HepG2 (cell line): ENCODE measurements around the gene ILRUN. TPM values are rescaled to one million over a fixed set of nuclear protein-coding genes. Genes with fewer than 3 reads are reported as not detected.
A peak's percentile ranks its signal among the peaks of the same experiment; 100 is the strongest.

Experiments used
- AHR ChIP-seq: IDR thresholded peaks from 2 replicates; pipeline ENCODE4 v1.6.1; 2018; ENCODE audit warnings: missing genetic modification reagents, missing compliant biosample characterization
- ARID3A ChIP-seq: IDR thresholded peaks from 2 replicates; pipeline ENCODE4 v1.6.1; 2012; ENCODE audit warnings: low read depth, low read length, improper control_type of control experiment
- DRAP1 ChIP-seq: IDR thresholded peaks from 2 replicates; pipeline ENCODE4 v1.6.1; 2016; ENCODE audit warnings: missing genetic modification reagents, missing compliant biosample characterization
- DZIP1 ChIP-seq: sonication (generic); formaldehyde crosslinking; IDR thresholded peaks from 2 replicates; pipeline ENCODE4 v1.5.0; 2020; ENCODE audit warnings: mild to moderate bottlenecking, missing genetic modification reagents
- ELK4 ChIP-seq: sonication (generic); formaldehyde crosslinking; IDR thresholded peaks from 2 replicates; pipeline ENCODE4 v1.9.0; 2021; ENCODE audit warnings: missing genetic modification reagents, borderline replicate concordance
- FOXP1 ChIP-seq, 2 experiments: fragments of 450-650 bp in 1 of 2; IDR thresholded peaks; 2 replicates each; pipeline ENCODE4 v1.6.1; 2017 to 2018; ENCODE audit warnings: antibody characterized with exemption in 1 of 2
- GATA4 ChIP-seq: sonication (generic); IDR thresholded peaks from 2 replicates; pipeline ENCODE4 v1.6.1; 2016; ENCODE audit warnings: antibody characterized with exemption, low read depth, borderline replicate concordance
- HOMEZ ChIP-seq: IDR thresholded peaks from 2 replicates; pipeline ENCODE4 v1.6.1; 2016; ENCODE audit warnings: low read depth
- IKZF5 ChIP-seq: IDR thresholded peaks from 2 replicates; pipeline ENCODE4 v1.6.1; 2018; ENCODE audit warnings: missing genetic modification reagents, mild to moderate bottlenecking, missing compliant biosample characterization
- ISL2 ChIP-seq: sonication (generic); formaldehyde crosslinking; IDR thresholded peaks from 2 replicates; pipeline ENCODE4 v1.5.0; 2020; ENCODE audit warnings: missing genetic modification reagents
- NFIC ChIP-seq: IDR thresholded peaks from 2 replicates; pipeline ENCODE4 v1.6.1; 2012; ENCODE audit warnings: mild to moderate bottlenecking, low read length, inconsistent platforms
- PTBP1 ChIP-seq: fragments of 200-400 bp; formaldehyde crosslinking; IDR thresholded peaks from 2 replicates; pipeline ENCODE4 v1.6.1; 2018; ENCODE audit warnings: low read length, low read depth; ENCODE audit not compliant: poor library complexity, severe bottlenecking
- SRSF1 ChIP-seq: fragments of 200-400 bp; formaldehyde crosslinking; optimal IDR thresholded peaks from 2 replicates; pipeline ENCODE3; 2017; ENCODE audit warnings: mild to moderate bottlenecking, low read depth, low read length, moderate library complexity
- ZBTB7A ChIP-seq: sonication (generic); formaldehyde crosslinking; IDR thresholded peaks from 2 replicates; pipeline ENCODE4 v1.8.0; 2022; ENCODE audit warnings: mild to moderate bottlenecking, missing genetic modification reagents
- ZKSCAN8 ChIP-seq: IDR thresholded peaks from 2 replicates; pipeline ENCODE4 v1.6.1; 2016; ENCODE audit warnings: borderline replicate concordance, missing genetic modification reagents, missing compliant biosample characterization
- ZNF30 ChIP-seq: sonication (generic); formaldehyde crosslinking; IDR thresholded peaks from 2 replicates; pipeline ENCODE4 v1.5.0; 2020; ENCODE audit warnings: mild to moderate bottlenecking, missing genetic modification reagents
- ZNF589 ChIP-seq: sonication (generic); formaldehyde crosslinking; conservative IDR thresholded peaks from 2 replicates; pipeline ENCODE4 v1.8.0; 2022; ENCODE audit warnings: mild to moderate bottlenecking, moderate library complexity, missing genetic modification reagents
- ZNF597 ChIP-seq: sonication (generic); formaldehyde crosslinking; IDR thresholded peaks from 2 replicates; pipeline ENCODE4 v1.5.0; 2020; ENCODE audit warnings: missing genetic modification reagents
- polyA plus RNA-seq, 8 experiments: library from polyadenylated mRNA; depleted of rRNA in 3 of 8; stranded (reverse) in 7 of 8; unstranded in 1 of 8; fragments of >200 nt; fragmentation: Illumina TruSeq in 4 of 8; extraction: Trizol in 4 of 8; gene quantifications; 2 replicates each; pipeline versions ENCODE4 v1.2.1 to v1.2.3, GENCODE V29; 2011 to 2016; ENCODE audit warnings: low read depth in 4 of 8, missing spikeins in 1 of 8, mixed read lengths in 1 of 8; ENCODE audit not compliant: insufficient read depth in 1 of 8
- total RNA-seq, 5 experiments: library from RNA; depleted of rRNA; stranded (reverse); fragments of >200 nt; fragmentation: Illumina TruSeq; extraction: Trizol; gene quantifications; 2 replicates each; pipeline ENCODE4 v1.2.3, GENCODE V29; 2016; ENCODE audit warnings: low read depth in 1 of 5

Gene ILRUN
- total and polyA plus RNA-seq, 2 of the 13 experiments (the other 11 are each of a cell fraction or from before 2014, with no cell fraction given), result 45.5 to 66.6 TPM

GRCh38 chr6:34674268-34674639 lies 22.3 kb downstream of the ILRUN start (continued):
- TF ChIP-seq IKZF5 (CRISPR knock-in tag) (no peak), FOXP1 (IDR thresholded peaks at IDR 0.05) (no peak), FOXP1 (CRISPR knock-in tag; IDR thresholded peaks at IDR 0.05) (peak; percentile 36; the same call in 1 of the 2 replicates), ZBTB7A (no peak), ARID3A (peak; percentile 88), AHR (CRISPR knock-in tag) (no peak; the same call in 1 of the 2 replicates), GATA4 (peak; percentile 95), ISL2 (CRISPR knock-in tag) (peak; percentile 84; the same call in 1 of the 2 replicates), PTBP1 (no peak), ELK4 (CRISPR knock-in tag) (no peak), SRSF1 (no peak), HOMEZ (CRISPR knock-in tag) (0 out of 2 replicates have a peak, but pooled peaks have one; percentile 8), ZKSCAN8 (CRISPR knock-in tag) (peak; percentile 7; the same call in 1 of the 2 replicates), ZNF30 (CRISPR knock-in tag) (no peak), DRAP1 (0 out of 2 replicates have a peak, but pooled peaks have one; percentile 12), NFIC (peak; percentile 59; the same call in 1 of the 2 replicates), ZNF589 (CRISPR knock-in tag) (no peak), DZIP1 (CRISPR knock-in tag) (no peak), ZNF597 (CRISPR knock-in tag) (no peak)
